Adrenal gland (tissue), 12 donors: ENCODE measurements around the gene KCNJ1. TPM values are rescaled to one million over a fixed set of nuclear protein-coding genes. Genes with fewer than 3 reads are reported as not detected.

Experiments
- DNase-seq, 7 donors: peaks; one replicate each; pipeline ENCODE4 v3.0.0-alpha.2; 2019 to 2020
- H3K27ac ChIP-seq, 5 donors: fragments of 200-600 bp; sonication (generic) in 4 of 5; 1 replicate in 3 of 5; 2 replicates in 2 of 5; pipeline versions ENCODE4 v1.5.1 to v1.8.0; 2016 to 2020; ENCODE audit warnings: mild to moderate bottlenecking in 1 of 5
- H3K27me3 ChIP-seq: fragments of 200-600 bp; 2 replicates; pipeline ENCODE4 v1.8.0; 2021
- H3K36me3 ChIP-seq, 2 donors: fragments of 200-600 bp; replicated peaks in 1 of 2; 1 replicate in 1 of 2; 2 replicates in 1 of 2; pipeline versions ENCODE4 v1.5.1 to v1.8.0; 2018 to 2022
- H3K4me1 ChIP-seq, 2 donors: fragments of 200-600 bp; replicated peaks in 1 of 2; 1 replicate in 1 of 2; 2 replicates in 1 of 2; pipeline versions ENCODE4 v1.5.1 to v1.8.0; 2018 to 2021
- H3K4me3 ChIP-seq, 4 donors: fragments of 200-600 bp; sonication (generic) in 3 of 4; one replicate each; pipeline ENCODE4 v1.5.1; 2016 to 2018
- H3K9me3 ChIP-seq, 3 donors: fragments of 200-600 bp; sonication (generic) in 1 of 3; replicated peaks in 1 of 3; 1 replicate in 2 of 3; 2 replicates in 1 of 3; pipeline versions ENCODE4 v1.5.1 to v1.8.0; 2016 to 2021
- CTCF ChIP-seq, 6 experiments: fragments of 450-650 bp in 4 of 6; fragments of 200-600 bp in 2 of 6; sonication (generic) in 1 of 6; IDR thresholded peaks; 1 replicate in 5 of 6; 2 replicates in 1 of 6; pipeline versions ENCODE4 v1.5.1 to v1.8.0; 2016 to 2021; ENCODE audit warnings: antibody characterized with exemption in 6 of 6, mild to moderate bottlenecking in 2 of 6, moderate library complexity in 1 of 6
- POLR2A ChIP-seq, 2 donors: fragments of 450-650 bp; IDR thresholded peaks; one replicate each; pipeline ENCODE4 v1.6.1; 2017; ENCODE audit warnings: antibody characterized with exemption in 2 of 2, mild to moderate bottlenecking in 2 of 2, moderate library complexity in 1 of 2
- WGBS, 4 donors: extraction: QIAGEN DNeasy Blood & Tissue Kit in 2 of 4; methylation state at CpG; one replicate each; pipeline versions ENCODE4 v1.1.5 to v1.1.7; 2013 to 2017; 5-methylcytosine and 5-hydroxymethylcytosine counted together
- intact Hi-C, 2 donors: fragments of 100-400 bp; cut with DNase I; formaldehyde crosslinking; loops; one replicate each; pipeline versions ENCODE4 v1.14.1 to v1.15.0; 2022 to 2023
- polyA plus RNA-seq, 3 donors: library from polyadenylated mRNA; stranded (reverse); fragments of 200-250 nt in 2 of 3; fragments of 350-450 nt in 1 of 3; fragmentation: Illumina TruSeq in 1 of 3; extraction: RNeasy Lipid Tissue Mini Kit (QIAGEN cat#74804) in 1 of 3; gene quantifications; one replicate each; pipeline ENCODE4 v1.2.3, GENCODE V29; 2013 to 2014
- total RNA-seq, 9 donors: library from RNA; depleted of rRNA in 4 of 9; stranded (reverse); fragments of >200 nt in 4 of 9; fragments of 120-200 nt in 1 of 9; fragmentation: NEBNext Ultra II Directional in 1 of 9; extraction: Animal tissue kit (Norgen Biotek cat#: 25700) in 1 of 9; gene quantifications; one replicate each; pipeline versions ENCODE4 v1.1.0 to v1.2.4, GENCODE V29; 2013 to 2023
- donor health status: healthy with polysubstance abuse.
- donor health status: Bipolar disorder and iron deficiency.
- donor health status: DM: yes; HTN: yes; CAD: no.
- donor health status: DM: no; HTN: no; CAD: no.
- donor health status: DM: no; HTN: no; CAD: no.
- donor health status: DM: yes; HTN: yes; CAD: no.

The KCNJ1 gene
- total and polyA plus RNA-seq, 12 donors, result 0.06 to 0.17 (median 0.16) TPM; not detected in 9

- Histone ChIP-seq H3K27ac (no peak overlapping the region), H3K4me3 (no peak overlapping the region), H3K9me3 (no peaks in the 10 kb centered on the region), H3K27me3 (no peaks in the 10 kb centered on the region), H3K4me1 (no peaks in the 10 kb centered on the region), H3K36me3 (no peaks in the 10 kb centered on the region)
- 81 to 92% (median 86%) methylated on average over 9 to 12 of the region's 12 CpGs for WGBS, 4 donors
- TF ChIP-seq CTCF (IDR thresholded peaks at IDR 0.05) (no peak), POLR2A (IDR thresholded peaks at IDR 0.05) (no peak)
- DNase-seq, result no peak
- intact Hi-C loops, result loop anchor here (5.0 to 10.0 kb wide), 2 partner anchors 77 to 445 kb away; no protein-coding TSS in a partner anchor
Observed at GRCh38 chr11:128879817-128880216, 12.7 kb upstream of the KCNJ1 start.

- no peaks in the 10 kb centered on the region for H3K36me3 ChIP-seq
- H3K27me3 ChIP-seq, result no peaks in the 10 kb centered on the region
- H3K9me3 ChIP-seq, result no peaks in the 10 kb centered on the region
- no peak overlapping the region for H3K4me3 ChIP-seq
- TF ChIP-seq POLR2A (IDR thresholded peaks at IDR 0.05), result no peak
- TF ChIP-seq CTCF (IDR thresholded peaks at IDR 0.05), result no peak
- no peaks in the 10 kb centered on the region for H3K4me1 ChIP-seq
- WGBS, 4 donors, result 78 to 87% (median 85%) methylated on average over 2 of the region's 2 CpGs; no CpG with 5 or more reads in 1 of the 4 donors
- no peak for DNase-seq
- intact Hi-C loops, result no loop called here
- no peak overlapping the region for H3K27ac ChIP-seq
Observed at GRCh38 chr11:128878455-128878854, 11.4 kb upstream of the KCNJ1 start.

GRCh38 chr11:128877726-128878125, 10.6 kb upstream of the KCNJ1 start:
- H3K4me1 ChIP-seq, result no peaks in the 10 kb centered on the region
- H3K9me3 ChIP-seq, result no peaks in the 10 kb centered on the region
- WGBS, 4 donors, result 81 to 86% (median 82%) methylated on average over 5 of the region's 5 CpGs
- TF ChIP-seq CTCF (IDR thresholded peaks at IDR 0.05) (no peak), POLR2A (IDR thresholded peaks at IDR 0.05) (no peak)
- intact Hi-C loops, result no loop called here
- H3K27me3 ChIP-seq, result no peaks in the 10 kb centered on the region
- H3K36me3 ChIP-seq, result no peaks in the 10 kb centered on the region
- H3K4me3 ChIP-seq, result no peak overlapping the region
- no peak overlapping the region for H3K27ac ChIP-seq
- DNase-seq, result no peak

- H3K36me3 ChIP-seq, result no peaks in the 10 kb centered on the region
- no peaks in the 10 kb centered on the region for H3K9me3 ChIP-seq
- no peaks in the 10 kb centered on the region for H3K27me3 ChIP-seq
- H3K27ac ChIP-seq, result no peak overlapping the region
- no peaks in the 10 kb centered on the region for H3K4me1 ChIP-seq
- DNase-seq, result no peak
- TF ChIP-seq POLR2A (IDR thresholded peaks at IDR 0.05) (no peak), CTCF (IDR thresholded peaks at IDR 0.05) (no peak)
- intact Hi-C loops, result no loop called here
- WGBS, 4 donors, result 85 to 92% (median 89%) methylated on average over 21 to 22 of the region's 22 CpGs
- H3K4me3 ChIP-seq, result no peak overlapping the region
Observed at GRCh38 chr11:128876133-128876650, 9.1 kb upstream of the KCNJ1 start.
